GM21367 (cell line): Measurements from ENCODE around the gene A2M.

ENCODE experiments used
- ATAC-seq: cut with Tn5 transposase; IDR thresholded peaks from one replicate; pipeline ENCODE4 v1.9.1; 2021; ENCODE audit not compliant: unreplicated experiment

A2M gene

GRCh38 chr12:9040484-9041186 is 75.1 kb downstream of the A2M start:
- no peak for ATAC-seq

DNA sequence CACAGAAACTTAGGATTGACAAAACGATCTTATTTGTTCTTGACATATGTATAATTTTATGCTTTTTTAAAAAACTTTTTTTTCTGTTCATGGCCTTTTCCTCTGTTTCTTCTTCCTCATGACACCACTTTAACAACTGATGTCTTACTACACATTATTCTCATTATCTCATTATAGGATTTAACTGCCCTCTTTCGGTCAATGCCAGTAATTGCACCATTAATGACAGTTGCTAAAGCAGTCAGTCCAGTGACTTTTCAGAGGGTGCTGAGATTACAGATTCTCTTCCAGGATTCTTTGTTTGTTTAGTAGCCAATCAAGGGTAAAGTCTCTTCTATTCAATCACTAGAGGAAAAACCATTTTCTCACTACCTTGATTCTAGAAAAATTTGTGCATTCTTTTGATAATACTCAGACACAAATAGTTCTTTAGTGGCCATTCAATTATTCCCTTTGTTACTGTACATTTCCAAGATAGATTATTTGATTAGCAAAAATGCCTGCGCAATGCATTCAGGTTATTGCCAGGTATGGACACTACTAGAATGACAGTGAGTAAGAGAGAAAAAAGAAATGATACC is 76.2 kb downstream of the A2M start:
- no peak for ATAC-seq

GRCh38 chr12:9037431-9037830 is 78.3 kb downstream of the A2M start:
- ATAC-seq = no peak

- no peak for ATAC-seq
Observed at GRCh38 chr12:9036227-9036626, 79.5 kb downstream of the A2M start.

DNA sequence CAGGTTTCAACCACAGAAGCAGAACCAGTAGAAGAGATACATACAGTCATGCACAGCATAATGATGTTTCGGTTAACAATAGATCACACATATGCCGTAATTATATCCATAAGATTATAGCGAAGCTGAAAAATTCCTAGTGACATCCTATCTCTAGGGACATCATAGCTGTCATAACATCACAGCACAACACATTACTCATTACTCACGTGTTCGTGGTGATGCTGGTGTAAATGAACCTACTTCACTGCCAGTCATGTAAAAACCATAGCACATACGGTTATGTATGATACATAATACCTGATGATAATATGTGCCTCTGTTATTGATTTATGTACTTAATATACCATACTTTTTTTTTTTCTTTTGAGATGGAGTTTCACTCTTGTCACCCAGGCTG is 81.6 kb downstream of the A2M start:
- no peak for ATAC-seq

- no peak for ATAC-seq
Observed at GRCh38 chr12:9033265-9033887, 82.3 kb downstream of the A2M start.

GRCh38 chr12:9032202-9032964 is 83.3 kb downstream of the A2M start:
- no peak for ATAC-seq

DNA sequence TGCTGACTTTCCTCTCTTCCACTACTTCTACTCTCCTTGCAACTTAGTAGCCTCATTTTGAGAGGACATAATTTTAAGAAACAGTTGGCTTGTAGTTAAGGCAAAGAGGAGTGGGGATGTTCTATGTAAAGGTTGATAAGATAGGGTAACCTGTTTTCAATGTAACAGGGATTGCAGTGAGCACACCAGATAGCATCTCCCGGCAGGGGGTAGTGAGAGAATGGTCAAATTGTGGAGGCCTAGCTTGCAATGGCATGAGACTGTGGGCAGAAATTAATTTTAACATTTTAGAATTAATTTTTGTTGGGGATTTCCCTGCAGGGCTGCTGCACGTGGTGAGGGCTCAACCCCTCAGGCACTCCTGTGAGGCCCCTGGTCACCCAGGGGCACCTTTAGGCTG is 84.9 kb downstream of the A2M start:
- ATAC-seq = no peak

DNA sequence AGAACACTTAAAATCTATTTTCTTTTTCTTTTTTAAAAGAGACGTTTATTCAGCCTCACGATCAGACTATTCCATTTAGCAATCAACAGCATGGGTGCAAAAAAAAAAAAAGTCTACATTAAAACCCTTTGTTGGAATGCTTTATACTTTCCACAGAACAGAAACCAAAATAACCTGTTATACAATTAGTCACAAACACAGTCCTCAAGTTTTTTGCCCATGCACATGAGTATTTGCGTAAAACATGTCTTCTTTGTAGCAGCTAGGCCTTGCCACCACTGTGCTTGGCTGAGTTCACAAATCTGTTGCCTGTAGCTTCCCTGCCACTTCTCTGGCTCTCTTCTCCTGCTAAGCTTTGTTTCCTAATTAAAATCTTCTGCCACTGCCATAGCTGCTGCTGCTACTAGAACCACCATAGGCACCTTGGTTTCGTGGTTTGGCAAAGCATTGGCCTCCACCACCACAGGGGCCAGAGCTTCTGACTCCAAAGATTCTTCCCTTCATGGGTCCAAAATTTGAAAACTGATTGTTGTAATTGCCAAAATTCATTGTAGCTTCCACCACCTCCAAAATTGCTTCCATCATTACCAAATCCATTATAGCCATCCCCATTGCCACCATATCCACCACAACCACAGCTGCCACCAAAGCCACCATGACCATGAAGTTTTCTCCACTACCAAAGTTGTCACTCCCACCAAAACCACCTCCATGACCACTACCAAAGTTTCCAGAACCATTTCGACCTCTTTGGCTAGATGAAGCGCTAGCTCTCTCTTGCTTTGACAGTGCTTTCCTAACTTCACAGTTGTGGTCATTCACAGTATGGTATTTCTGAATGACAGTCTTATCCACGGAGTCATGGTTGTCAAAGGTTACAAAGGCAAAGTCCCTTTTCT is 88.3 kb downstream of the A2M start:
- no peak for ATAC-seq

- no peak for ATAC-seq
Observed at GRCh38 chr12:9024512-9024911, 91.2 kb downstream of the A2M start.

DNA sequence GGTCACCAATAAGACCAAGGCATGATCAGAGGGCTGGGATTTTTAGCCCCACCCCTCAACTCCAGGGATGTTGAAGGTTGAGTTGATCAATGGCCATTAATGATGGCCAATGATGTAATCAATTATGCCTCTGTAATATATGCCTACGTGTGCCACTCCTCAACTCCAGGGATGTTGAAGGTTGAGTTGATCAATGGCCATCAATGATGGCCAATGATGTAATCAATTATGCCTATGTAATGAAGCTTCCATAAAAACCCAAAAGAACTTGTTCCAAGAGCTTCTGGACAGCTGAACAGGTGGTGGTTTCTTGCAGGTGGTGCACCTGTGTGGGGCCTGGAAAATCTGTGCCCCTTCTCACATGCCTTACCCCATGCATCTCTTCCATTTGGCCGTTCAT is 93.1 kb downstream of the A2M start:
- no peak for ATAC-seq
